ENCODE measurements around the gene XRCC6.

The XRCC6 gene

DNA sequence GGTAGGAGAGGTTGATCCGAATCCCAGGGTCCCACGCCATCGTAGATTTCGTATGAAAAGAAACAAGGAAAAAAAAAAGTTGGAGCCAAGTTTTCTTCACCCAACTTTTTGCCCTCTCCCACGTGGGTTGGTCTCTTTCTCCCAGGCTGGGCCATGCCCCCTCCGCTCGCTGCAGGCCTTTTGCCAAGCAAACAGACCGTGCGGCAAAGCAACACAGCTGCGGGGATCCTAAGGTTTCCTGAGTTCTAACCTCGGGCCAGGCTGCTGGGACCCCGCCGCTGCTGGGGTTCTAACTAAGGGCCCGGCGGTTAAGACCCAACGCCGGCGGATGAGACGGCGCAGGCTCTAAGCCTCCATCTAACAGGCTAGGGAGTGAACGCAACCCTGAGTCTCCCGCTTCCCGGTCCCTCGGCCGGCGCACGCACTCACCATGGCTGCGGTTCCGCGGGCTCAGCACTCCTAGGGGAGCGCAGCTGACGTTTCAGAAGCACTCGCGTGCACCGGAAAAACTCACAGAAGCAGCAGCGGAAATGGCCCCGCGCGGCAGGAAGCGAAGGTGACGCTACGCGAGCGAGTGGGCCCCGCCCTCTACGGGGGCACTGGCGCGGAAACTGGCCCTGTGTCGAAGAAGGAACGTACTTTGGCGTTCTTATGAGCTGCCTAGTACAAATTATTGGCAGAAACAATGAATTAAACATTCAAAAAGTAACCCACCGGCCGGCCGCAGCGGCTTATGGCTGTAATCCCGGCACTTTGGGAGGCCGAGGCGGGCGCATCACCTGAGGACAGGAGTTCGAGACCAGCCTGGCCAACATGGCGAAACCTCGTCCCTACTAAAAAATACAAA, 67.5 kb downstream of the XRCC6 start, which contains the start of gene SNU13:
SNU13 (minus strand) TSS at position 503 of the 847 bp plus-strand sequence; CDS start at position 432, 71 bp downstream.
- DNase-seq: peak; percentile 83

DNA sequence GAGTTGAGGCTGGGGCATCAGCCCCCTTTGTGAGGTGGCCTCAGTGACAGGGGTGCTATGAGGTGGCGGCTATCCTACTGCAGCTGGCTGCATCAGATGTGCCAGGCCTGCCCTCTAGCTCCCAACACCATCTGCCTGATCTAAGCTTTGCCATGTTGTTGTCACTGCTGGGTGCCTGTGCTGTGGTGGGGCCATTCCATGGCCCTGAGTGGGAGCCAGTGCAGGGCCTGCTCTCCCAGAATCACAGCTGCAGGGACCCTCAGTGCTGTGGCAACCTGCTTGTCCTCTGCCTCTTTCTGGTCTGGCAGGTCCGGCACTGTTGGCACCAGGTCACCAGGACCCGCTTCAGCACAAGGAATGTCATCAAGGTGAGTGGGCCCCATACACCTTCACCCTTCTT, 69.4 kb downstream of the XRCC6 start:
- no peak for DNase-seq

DNA sequence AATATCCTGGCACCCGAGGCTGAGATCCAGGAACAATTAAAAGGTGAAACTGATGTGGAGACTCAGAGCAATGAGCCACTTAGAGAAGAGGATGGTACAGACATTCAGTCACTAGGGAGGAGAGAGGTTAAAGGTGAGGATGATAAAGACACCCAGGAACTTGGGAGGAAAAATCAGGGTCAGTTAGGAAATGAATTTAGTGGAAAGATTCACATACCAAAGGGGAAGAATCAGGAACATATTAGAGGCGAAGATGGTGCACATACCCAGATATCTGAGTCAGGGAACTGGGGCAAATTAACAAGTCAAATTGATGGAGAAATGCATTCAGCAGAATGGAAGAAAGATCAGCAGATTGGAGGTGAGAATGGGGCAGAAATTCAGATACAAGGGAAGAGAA, 74.1 kb downstream of the XRCC6 start:
- no peak for DNase-seq

DNA sequence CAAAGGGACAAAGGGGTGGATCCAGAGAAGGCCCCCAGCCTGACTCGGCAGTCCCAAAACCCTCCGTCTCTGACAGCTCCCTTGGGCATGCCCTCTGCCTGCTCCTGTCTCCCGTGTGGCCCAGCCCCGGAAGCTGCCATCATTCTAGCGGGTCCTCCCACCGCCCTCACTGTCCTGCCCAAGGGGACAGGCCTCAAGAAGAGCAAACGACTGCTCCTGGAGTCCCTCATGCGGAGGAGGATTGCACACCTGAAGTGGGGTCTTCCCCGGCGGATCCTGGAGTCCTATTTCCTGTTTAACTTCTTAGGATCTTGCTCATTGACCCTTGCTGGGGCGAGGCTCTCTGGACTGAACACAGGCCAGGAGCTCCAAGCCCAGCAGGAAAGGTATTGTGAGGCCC, 75.6 kb downstream of the XRCC6 start:
- DNase-seq: no peak

DNA sequence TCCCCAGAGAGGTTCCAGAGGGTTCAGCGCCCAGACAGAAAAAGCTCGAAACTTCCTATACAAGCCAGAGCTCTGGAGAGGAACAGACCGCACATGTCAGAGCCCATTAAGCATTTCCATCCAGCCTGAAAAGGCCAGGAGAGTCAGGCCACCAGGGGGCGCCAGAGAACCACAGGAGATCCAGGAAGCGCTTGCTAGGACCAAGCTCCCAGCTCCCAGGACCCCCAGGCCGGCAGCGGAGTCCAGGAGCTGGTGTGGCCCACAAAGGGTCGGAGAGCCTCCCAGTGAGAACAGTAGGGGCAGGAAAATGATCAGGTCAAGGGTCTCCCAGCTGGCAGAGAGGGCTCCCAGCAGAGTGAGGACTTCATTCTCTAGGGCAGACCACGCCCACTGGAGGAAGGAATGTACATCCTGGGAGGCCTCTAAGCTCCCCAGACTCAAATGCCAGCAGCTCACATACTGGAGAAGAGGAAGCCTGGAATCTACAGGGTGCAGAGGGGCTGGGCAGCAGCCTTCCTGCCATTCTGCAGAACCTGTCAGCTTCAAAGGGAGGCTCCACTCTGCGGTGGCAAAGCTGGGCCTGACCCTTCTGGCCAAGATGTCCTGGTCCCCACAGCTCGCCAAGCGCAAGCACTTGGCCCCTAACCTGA, 76.2 kb downstream of the XRCC6 start:
- DNase-seq: peak; percentile 56

DNA sequence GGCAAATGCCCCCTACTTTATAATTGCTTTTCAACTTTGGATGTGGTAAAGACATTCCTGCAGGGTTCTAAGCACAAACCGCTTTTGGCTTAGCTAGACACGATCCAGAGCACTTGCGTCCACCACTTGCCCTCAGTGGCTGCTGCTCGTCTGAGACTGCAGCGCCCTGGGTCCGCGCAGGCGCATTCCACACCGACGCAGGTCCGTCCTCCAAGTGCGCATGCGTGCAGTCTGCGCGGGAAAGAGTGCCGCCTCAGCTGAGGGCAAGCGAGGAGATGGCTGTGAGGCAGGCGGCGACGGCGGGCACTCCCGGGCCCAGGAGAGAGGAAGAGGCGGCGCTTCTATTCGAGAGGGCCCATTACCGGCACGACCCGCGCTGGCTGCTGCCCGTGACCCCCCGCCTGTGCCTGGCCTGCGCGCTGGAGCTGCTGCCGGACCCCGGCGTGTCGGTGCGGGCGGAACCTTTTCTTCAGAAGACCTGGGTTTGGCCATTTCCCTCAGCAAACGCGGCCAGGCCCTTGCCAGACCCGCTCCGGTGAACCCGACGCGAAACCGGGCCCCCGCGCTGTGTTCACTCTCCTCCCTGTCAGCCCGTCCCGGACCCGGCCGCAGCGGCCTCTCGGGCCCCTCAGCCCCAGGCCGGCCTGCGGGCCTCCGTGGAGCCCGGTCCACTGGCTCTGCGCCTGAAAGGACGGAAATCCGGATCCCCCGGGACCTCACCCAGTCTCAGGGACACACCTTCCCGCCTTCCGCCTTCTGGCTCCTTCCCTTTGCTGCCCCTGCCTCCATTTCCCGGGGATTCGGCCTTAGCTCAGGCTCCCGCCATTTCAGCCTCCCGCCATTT, 78.4 kb downstream of the XRCC6 start, which contains the start of gene MEI1:
MEI1 (plus strand) TSS at position 240 of the 844 bp plus-strand sequence; CDS start at position 276, 36 bp downstream.
- DNase-seq: no peak

DNA sequence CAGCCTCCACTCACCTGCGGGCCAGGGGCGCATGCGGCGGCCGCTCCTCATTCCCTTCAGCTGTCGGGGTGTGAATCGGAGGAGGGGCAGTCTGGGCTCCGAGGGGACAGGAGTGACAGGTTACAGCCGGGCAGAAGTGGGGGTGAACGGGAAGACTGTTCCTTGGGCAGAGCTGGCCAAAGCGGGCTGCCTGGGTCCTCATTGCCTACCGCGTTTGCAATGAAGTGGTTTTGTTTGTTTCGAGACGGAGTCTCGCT, 78.9 kb downstream of the XRCC6 start:
- no peak for DNase-seq

DNA sequence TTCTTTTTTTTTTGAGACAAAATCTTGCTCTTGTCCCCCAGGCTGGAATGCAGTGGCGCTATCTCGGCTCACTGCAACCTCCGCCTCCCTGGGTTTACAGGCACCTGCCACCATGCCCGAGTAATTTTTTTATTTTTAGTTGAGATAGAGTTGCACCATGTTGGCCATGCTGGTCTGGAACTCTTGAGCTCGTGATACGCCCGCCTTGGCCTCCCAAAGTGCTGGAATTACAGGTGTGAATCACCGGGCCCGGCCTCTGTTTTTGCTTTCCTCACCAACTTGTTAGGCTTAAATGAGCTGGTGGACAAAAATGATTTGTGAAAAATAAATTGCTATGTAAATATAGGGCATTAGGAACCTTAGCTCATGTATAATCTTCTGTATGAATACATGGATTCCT, 81.7 kb downstream of the XRCC6 start:
- DNase-seq: no peak

DNA sequence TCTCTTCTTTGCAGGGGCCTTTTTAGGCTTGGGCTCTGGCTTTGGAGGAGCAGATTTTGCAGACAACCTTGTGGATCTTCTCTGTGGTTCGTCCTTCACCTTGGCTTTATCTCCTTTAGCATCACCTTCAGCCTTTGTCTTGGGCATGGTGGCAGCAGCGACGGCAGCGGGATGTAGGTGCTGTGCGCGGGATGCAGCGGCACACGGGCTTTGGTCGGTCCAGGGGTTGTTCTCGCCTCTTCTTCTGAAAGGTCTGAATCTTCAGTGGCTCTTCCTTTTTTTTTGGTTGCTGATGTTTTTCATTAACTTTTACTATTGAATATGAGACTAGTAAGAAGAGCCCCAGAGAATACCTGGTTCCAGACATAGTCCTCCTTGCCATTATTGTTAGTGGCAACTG, 88.2 kb downstream of the XRCC6 start:
- no peak for DNase-seq

DNA sequence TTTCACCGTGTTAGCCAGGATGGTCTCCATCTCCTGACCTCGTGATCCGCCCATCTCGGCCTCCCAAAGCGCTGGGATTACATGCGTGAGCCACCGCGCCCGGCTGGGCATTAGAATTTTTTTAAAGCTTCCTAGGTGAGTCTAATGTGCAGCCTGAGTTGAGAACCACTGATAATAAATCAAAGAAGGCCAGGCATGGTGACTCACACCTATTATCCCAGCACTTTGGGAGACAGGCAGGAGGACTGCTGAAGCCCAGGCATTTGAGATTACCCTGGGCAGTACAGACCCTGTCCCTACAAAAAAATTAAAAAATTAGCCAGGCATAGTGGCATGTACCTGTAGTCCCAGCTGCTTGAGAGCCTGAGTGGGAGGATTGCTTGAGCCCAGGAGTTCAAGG, 91.9 kb downstream of the XRCC6 start:
- DNase-seq: peak; percentile 38
